Hepatic stellate cell (primary cell): ENCODE results near the gene POLR1C.
"Not testable (repeated sequence)": the region's sequence is repeated elsewhere in the genome, so short reads cannot be mapped to it uniquely, and the experiment has no call there.

Experiments
- DNase-seq: peaks from one replicate; pipeline ENCODE4 v3.0.0; 2011; ENCODE audit warnings: low spot score

The POLR1C gene

GRCh38 chr6:43516697-43517504, at the start of gene POLR1C, which contains the start of gene YIPF3:
POLR1C (plus strand) TSS chr6:43517089; CDS start chr6:43517110, 21 bp downstream.
YIPF3 (minus strand) TSS chr6:43516926; CDS start chr6:43516807, 119 bp downstream.
- peak; percentile 99 for DNase-seq

DNA sequence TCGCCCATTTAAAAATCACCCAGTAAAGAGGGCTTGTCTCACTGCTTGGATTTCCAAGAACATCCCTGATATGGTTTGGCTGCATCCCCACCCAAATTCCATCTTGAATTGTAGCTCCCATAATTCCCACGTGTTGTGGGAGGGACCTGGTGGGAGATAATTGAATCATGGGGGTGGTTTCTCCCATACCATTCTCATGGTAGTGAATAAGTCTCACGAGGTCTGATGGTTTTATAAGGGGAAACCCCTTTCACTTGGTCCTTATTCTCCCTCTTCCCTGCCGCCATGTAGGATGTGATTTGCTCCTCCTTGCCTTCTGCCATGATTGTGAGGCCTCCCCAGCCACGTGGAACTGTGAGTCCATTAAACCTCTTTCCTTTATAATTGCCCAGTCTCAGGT, 49.6 kb upstream of the POLR1C start:
- not testable (repeated sequence) for DNase-seq

- DNase-seq = no peak
These were observed 49.1 kb upstream of the POLR1C start for GRCh38 chr6:43467752-43468151.

DNA sequence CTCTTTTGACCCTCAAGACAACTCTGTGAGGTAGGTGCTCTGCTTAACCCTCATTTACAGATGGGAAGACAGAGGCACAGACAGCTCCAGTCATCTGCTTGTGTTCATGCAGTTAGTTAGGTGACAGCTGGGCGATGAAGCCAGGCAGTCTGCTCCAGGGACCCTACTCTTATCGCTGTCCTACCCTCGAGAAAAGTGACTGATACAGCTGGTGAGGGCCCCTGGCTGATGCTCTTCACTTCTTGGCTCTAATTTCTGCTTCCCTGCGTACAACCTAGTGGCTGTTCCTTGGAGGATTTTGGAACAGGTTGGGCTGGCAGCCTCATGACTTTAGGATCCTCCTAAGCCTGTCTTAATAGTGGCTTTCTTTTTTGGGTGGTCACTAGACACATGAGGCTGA, 48.6 kb upstream of the POLR1C start:
- no peak for DNase-seq

DNA sequence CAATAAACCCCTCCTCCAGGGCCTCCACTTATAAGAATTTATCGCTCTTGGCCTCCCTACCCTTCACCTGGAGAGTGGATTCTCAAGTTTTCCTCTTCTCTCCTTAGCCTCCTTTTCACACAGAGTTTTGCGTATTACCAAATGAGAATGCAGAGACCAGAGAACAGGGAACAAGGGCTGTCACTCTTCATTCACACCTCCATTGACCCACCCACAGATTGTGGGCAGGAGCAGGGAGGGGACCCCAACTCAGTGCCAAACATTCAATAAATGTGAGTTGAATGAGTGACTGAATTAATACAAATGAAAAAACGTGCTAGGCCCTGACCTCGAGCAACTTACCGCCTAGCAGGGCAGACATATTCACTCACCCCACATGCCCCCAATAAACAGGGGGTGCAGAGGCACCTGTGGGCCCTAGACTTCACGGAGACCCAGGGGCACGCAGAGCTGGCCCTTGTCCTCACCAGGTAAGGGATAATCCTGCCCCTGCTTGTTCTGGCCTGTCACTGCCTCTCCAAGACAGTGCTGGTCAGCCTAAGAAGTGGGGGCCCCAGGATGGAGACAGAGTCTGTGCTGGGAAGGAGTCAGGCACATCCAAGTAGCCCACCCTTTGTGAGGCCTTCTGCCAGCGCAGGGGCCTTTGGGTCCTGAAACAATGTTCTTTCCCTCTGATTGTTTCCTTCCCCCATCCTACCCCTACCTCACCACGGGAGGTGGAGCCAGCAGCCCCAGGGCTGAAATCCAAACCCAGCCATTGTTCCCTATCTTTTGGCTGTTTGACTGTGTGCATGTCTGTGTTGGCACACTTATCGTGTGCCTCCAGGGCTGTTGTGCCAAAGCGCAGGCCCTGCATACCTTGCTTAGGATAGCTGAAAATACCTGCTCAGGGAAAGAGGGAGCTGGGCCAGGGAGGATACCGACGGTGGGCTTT, 47.9 kb upstream of the POLR1C start:
- DNase-seq = no peak

GRCh38 chr6:43469947-43470346, 46.9 kb upstream of the POLR1C start:
- no peak for DNase-seq

GRCh38 chr6:43471399-43471798, 45.5 kb upstream of the POLR1C start:
- no peak for DNase-seq

DNA sequence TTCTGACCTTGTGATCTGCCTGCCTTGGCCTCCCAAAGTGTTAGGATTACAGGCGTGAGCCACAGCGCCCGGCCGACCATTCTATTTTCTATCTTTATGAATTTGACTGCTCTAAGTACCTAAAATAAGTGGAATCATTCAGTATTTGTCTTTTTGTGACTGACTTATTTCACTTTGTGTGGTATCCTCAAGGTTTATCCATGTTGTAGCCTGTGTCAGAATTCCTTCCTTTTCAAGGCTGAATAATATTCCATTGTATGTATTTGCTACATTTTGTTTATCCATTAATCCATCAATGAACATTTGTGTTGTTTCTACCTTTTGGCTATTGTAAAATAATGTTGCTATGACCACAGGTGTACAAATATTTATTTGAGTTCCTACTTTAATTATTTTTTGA, 44.4 kb upstream of the POLR1C start:
- no peak for DNase-seq

DNA sequence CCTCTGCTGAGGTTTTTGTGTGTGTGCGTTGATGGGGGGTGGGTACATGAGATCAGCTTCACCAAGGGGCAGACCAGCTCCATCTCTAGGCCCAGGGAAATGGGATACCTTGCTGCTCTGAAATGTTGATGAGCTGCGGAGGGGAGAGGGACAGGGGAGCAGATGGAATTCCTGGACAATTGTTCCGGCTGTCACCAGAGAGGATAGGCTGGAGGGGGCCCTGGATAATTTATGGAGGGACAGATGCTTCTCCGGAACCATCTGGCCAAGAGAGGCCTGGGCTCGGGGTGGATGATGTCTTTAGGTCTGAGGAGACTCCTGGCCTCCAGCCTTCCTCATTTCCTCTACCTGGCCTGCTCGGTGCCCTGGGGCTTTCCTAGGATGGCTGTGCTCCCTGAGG, 41.4 kb upstream of the POLR1C start:
- DNase-seq = no peak

- DNase-seq = no peak
These were observed 40.1 kb upstream of the POLR1C start for GRCh38 chr6:43476746-43477145.

DNA sequence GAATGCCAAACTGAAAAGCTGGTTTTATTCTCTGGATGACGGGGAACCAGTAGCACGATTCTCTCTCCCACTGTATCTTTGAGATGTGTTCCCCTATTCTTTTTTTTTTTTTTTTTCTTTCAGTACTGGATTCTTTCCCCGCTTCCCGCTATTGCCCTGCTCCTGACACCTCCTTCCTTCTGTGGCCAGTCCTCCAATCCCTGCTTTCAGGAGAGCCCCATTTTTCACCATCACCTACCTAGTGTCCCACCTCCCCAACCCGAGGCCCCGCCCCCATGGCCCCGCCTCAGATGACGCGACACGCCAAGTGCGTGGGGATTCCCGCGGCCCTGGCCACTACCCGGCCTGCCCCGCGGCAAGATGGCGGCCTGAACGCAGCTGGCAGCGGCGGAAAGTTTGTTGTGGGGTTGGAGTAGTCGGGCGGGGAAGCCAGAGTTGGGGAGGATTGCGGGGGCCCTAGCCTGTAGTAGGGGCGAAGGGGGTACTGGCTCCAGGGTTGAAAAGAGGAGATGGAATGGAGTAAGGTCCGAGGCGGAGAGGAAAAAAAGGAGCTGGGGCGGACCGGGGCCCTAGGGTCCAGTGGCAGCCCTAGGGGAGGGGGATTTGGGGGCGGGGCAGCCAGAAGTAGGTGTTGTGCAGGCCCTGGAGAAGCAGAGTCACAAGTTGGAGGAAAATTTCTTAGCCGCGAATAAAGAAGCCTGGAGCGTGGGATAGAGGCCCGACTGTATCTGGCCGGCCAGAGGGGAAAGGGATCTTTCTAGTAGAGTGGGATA, 39.5 kb upstream of the POLR1C start, which contains the start of gene TJAP1:
TSS of gene TJAP1 (plus strand) at position 336 of the 773 bp plus-strand sequence. CDS start 21,432 bp downstream, outside the sequence.
- peak; percentile 85 for DNase-seq

DNA sequence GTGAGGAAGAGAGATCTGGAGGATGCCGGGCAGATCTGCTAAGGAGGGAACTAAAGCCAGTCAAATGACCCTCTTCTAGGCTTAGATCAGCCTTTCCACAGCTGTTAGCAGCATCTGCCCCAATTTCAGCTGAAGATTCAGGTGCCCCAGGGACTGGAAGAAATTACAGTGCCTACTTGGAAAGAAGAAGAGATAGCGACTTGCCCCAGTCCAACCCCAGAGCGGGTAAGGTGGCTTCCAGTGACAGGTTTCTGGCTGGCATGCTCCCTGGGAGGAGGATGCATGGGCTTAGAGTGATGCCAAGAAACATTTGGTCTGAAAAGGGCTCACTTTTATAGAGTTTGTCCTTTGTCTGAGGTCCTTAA, 38.9 kb upstream of the POLR1C start:
- peak; percentile 34 for DNase-seq

GRCh38 chr6:43481075-43481474, 35.8 kb upstream of the POLR1C start:
- no peak for DNase-seq

DNA sequence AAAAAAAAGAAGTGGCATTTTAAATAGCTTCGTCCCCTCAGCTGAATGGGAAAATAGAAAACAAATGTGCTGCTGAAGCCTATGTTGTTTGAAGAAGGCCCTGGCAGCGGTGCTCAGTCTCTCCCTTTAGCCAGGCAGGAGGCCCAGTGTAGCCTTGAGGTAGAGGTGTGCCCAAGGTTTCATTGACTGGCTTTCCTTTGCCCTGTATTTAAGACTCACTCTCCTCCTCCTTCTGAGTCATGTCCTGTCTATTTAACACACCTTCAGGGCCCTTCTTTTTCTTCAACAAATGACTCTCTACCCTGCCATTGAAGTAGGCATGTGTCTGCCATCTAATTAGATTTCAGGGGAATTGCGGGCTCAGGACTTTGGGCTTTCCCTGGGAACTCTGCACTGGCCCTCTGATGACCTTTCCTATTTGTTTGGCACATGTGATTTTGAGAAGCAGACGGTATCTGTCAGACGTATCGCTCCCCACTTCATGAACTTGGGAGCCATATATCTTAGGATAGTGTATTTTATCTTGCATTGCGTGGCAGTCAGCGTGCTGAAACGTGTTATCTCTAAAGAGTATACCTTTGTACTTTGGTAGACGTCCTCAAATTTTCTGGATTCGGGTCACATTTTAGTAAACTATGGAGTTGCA, 35.2 kb upstream of the POLR1C start:
- no peak for DNase-seq

DNA sequence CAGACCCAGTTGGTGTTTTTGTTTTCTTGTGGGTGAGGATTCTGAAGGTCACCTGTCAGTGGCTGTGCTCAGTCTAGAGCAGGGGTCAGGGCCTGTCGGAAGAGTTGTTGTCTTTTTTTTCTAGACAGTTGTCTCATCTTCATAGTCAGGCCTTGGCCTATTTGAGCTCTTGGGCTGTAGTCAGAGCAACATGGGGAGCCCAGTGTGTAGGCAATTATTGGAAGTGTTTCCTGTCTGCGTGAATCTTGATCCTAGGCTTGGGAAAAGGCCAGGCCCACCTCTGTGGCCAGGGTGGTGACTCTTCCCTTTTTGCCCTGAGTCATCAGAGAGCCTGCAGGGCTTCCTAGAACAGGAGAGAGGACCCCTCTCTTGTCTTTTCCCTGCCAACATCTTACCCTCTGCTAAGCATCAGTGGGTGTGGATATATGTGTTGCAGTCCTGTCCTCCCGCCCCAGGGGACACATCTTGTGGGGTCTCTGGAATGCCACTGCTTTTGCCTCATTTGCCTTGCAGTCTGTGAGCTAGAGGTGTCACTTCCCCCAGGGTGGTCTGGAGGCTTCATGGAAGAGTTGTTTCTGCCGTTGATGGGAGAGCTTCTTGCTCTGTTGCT, 28.1 kb upstream of the POLR1C start:
- no peak for DNase-seq

GRCh38 chr6:43489277-43490072, 27.4 kb upstream of the POLR1C start:
- no peak for DNase-seq

GRCh38 chr6:43490523-43490939, 26.4 kb upstream of the POLR1C start:
- DNase-seq = peak; percentile 56

- DNase-seq = peak; percentile 87
These were observed 24.9 kb upstream of the POLR1C start for GRCh38 chr6:43491750-43492661.

GRCh38 chr6:43492673-43493072, 24.2 kb upstream of the POLR1C start:
- peak; percentile 49 for DNase-seq
